T-cell (primary cell): ENCODE data around the gene CBY2. TPM values are rescaled to one million over a fixed set of nuclear protein-coding genes. Genes with fewer than 3 reads are reported as not detected.

Experiments
- ATAC-seq, 4 experiments: fragments of 200-7000 bp in 3 of 4; fragments of 150-1000 bp in 1 of 4; cut with Tn5 transposase; replicated peaks in 1 of 4; 1 replicate in 3 of 4; 2 replicates in 1 of 4; pipeline ENCODE4 v1.10.0; 2021; ENCODE audit warnings: moderate library complexity in 3 of 4, mild to moderate bottlenecking in 2 of 4, moderate number of reproducible peaks in 1 of 4
- CTCF ChIA-PET, 2 donors: fragments of 300-600 bp; sonication (Branson Sonifier 250); formaldehyde crosslinking; loops; one replicate each; lab custom pipeline; 2022; ENCODE audit warnings: antibody characterized with exemption in 2 of 2; lab: Charles Lee
- POLR2A ChIA-PET, 2 donors: fragments of 300-600 bp; sonication (Branson Sonifier 250); formaldehyde crosslinking; loops; one replicate each; lab custom pipeline; 2022; ENCODE audit warnings: antibody characterized with exemption in 2 of 2; lab: Charles Lee
- DNase-seq, 35 experiments: peaks; one replicate each; pipeline versions ENCODE4 v3.0.0 to v3.0.0-alpha.2; 2013 to 2023
- H3K27ac ChIP-seq: one replicate; pipeline ENCODE4 v1.5.1; 2013; ENCODE audit warnings: low read length
- H3K27me3 ChIP-seq, 2 experiments: replicated peaks in 1 of 2; 1 replicate in 1 of 2; 2 replicates in 1 of 2; pipeline versions ENCODE4 v1.6.1 to v1.7.0; 2013; ENCODE audit warnings: low read length in 1 of 2, mixed read lengths in 1 of 2; ENCODE audit not compliant: control insufficient read depth in 2 of 2, insufficient read depth in 2 of 2; ENCODE audit errors: extremely low read depth in 1 of 2
- H3K36me3 ChIP-seq, 2 donors: 1 replicate in 1 of 2; 2 replicates in 1 of 2; pipeline versions ENCODE4 v1.6.1 to v1.7.0; 2013; ENCODE audit warnings: low read length in 1 of 2; ENCODE audit not compliant: control insufficient read depth in 2 of 2, insufficient read depth in 1 of 2; ENCODE audit errors: extremely low read depth in 1 of 2
- H3K4me1 ChIP-seq, 2 experiments: 1 replicate in 1 of 2; 2 replicates in 1 of 2; pipeline versions ENCODE4 v1.6.1 to v1.7.0; 2013; ENCODE audit warnings: low read length in 2 of 2, mixed read lengths in 1 of 2; ENCODE audit not compliant: insufficient read depth in 2 of 2, control insufficient read depth in 1 of 2; ENCODE audit errors: extremely low read depth in 1 of 2
- H3K4me3 ChIP-seq, 2 donors: 1 replicate in 1 of 2; 2 replicates in 1 of 2; pipeline versions ENCODE4 v1.5.1 to v1.7.0; 2013; ENCODE audit warnings: mild to moderate bottlenecking in 2 of 2, low read length in 1 of 2, moderate library complexity in 1 of 2; ENCODE audit not compliant: control insufficient read depth in 1 of 2; ENCODE audit errors: extremely low read depth in 1 of 2
- H3K9me3 ChIP-seq: 2 replicates; pipeline ENCODE4 v1.7.0; 2013
- H3K27ac Mint-ChIP-seq, 2 donors: one replicate each; pipeline ENCODE4 v1.8.0; 2020 to 2021; ENCODE audit warnings: mild to moderate bottlenecking in 2 of 2, mixed read lengths in 2 of 2
- H3K27me3 Mint-ChIP-seq, 2 donors: one replicate each; pipeline ENCODE4 v1.8.0; 2021 to 2022; ENCODE audit warnings: mixed read lengths in 2 of 2
- H3K36me3 Mint-ChIP-seq: one replicate; pipeline ENCODE4 v1.8.0; 2021; ENCODE audit warnings: mixed read lengths
- H3K4me1 Mint-ChIP-seq, 3 donors: one replicate each; pipeline ENCODE4 v1.8.0; 2020 to 2022; ENCODE audit warnings: mixed read lengths in 3 of 3, mild to moderate bottlenecking in 1 of 3
- H3K4me3 Mint-ChIP-seq, 3 donors: one replicate each; pipeline ENCODE4 v1.8.0; 2020 to 2022; ENCODE audit warnings: mild to moderate bottlenecking in 3 of 3, mixed read lengths in 3 of 3, moderate library complexity in 3 of 3
- H3K9me3 Mint-ChIP-seq, 3 donors: one replicate each; pipeline ENCODE4 v1.8.0; 2020 to 2022; ENCODE audit warnings: mixed read lengths in 3 of 3
- WGBS: methylation state at CpG from one replicate; pipeline ENCODE4 v1.1.5; 2013; ENCODE audit warnings: missing lambda C conversion rate; ENCODE audit not compliant: insufficient coverage; 5-methylcytosine and 5-hydroxymethylcytosine counted together
- total RNA-seq, 35 experiments: library from RNA in 6 of 35; stranded (reverse) in 6 of 35; fragments of 120-200 nt in 1 of 35; gene quantifications; one replicate each; pipeline versions ENCODE4 v1.2.1 to v1.2.4 and lab custom pipeline; 2013 to 2026

Gene CBY2
- total RNA-seq, 5 donors from 2014 or later (not counting 1 experiment from before 2014, with no cell fraction given), result 0.22 to 0.75 (median 0.56) TPM; not detected in 1

DNA sequence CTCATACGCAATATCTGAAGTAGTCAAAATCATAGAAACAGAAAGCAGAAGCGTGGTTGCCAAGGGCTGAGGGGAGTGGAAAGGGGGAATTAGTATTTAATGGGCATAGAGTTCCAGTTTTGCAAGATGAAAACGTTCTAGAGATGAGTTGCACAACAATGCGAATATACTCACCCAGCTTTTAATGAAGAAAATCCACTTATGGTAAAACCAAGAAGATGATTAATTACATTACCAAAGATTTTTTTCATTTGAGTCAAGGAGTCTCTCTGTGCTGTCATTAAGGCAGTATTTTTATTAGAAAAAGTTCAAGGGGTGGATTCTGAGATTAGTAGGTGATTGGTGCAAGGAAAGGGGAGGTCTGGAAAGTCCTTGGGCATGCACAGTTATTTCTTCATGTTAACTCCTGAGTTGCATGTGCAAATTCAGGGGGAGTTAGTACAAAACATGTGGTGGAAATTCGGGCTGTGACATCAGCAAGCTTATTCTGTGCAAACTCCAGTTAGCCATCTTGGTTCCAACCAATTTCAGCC lies 6.9 kb upstream of the CBY2 start:
- H3K4me1 Mint-ChIP-seq, result peaks cover 0 to 6% (median 5%) of the 10 kb centered on the region in 3 donors
- Histone ChIP-seq H3K4me1 (no peaks in the 10 kb centered on the region), H3K27ac (no peak overlapping the region), H3K4me3 (no peak overlapping the region), H3K27me3 (peaks cover 0 to 3% of the 10 kb centered on the region in 2 experiments), H3K9me3 (no peaks in the 10 kb centered on the region), H3K36me3 (no peaks in the 10 kb centered on the region)
- ATAC-seq, result no peak
- DNase-seq, result no peak
- H3K27ac Mint-ChIP-seq, result no peak overlapping the region
- H3K27me3 Mint-ChIP-seq, result peaks cover 0 to 7% of the 10 kb centered on the region in 2 donors
- no CpG with 5 or more reads among the region's 5 CpGs for WGBS
- H3K4me3 Mint-ChIP-seq, result no peak overlapping the region
- ChIA-PET POLR2A (interaction anchor here in 1 of 2 donors (0.6 kb wide), 1 partner anchor 1481 kb away, joined by 3 read pairs; no protein-coding TSS in a partner anchor), CTCF (no interaction called here)
- no peaks in the 10 kb centered on the region for H3K36me3 Mint-ChIP-seq
- no peaks in the 10 kb centered on the region for H3K9me3 Mint-ChIP-seq

DNA sequence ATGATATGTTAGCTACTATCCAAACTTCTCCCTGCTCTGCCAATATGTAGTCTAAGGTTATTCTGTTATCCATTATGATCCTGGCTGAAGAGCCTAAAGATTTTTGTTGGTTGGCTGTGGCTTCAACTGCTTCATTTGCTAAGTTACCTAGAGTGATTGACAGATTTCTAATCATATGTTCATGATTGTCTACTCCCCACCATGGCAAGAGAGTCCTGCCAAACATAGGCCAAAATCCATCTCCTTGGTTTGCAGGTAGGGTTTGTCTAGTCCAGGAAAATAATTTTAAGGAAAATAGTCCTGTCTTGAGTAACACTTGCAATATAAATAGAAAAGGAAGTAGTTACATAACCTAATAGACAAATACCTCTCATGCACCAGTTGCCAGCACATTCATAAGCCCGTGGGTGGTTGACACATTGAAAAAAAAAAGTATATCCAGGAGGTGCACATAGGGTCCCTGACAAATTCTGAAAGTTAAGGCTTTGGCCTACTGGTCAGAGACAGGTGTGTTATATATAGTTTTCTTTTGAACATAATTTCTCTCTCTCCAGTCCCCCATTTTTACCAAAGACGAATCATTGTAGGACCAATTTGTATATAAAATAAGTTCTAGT lies 5.4 kb upstream of the CBY2 start:
- H3K27ac ChIP-seq, result no peak overlapping the region
- H3K4me1 Mint-ChIP-seq, result peaks cover 0 to 11% (median 7%) of the 10 kb centered on the region in 3 donors
- no peaks in the 10 kb centered on the region for H3K36me3 Mint-ChIP-seq

DNA sequence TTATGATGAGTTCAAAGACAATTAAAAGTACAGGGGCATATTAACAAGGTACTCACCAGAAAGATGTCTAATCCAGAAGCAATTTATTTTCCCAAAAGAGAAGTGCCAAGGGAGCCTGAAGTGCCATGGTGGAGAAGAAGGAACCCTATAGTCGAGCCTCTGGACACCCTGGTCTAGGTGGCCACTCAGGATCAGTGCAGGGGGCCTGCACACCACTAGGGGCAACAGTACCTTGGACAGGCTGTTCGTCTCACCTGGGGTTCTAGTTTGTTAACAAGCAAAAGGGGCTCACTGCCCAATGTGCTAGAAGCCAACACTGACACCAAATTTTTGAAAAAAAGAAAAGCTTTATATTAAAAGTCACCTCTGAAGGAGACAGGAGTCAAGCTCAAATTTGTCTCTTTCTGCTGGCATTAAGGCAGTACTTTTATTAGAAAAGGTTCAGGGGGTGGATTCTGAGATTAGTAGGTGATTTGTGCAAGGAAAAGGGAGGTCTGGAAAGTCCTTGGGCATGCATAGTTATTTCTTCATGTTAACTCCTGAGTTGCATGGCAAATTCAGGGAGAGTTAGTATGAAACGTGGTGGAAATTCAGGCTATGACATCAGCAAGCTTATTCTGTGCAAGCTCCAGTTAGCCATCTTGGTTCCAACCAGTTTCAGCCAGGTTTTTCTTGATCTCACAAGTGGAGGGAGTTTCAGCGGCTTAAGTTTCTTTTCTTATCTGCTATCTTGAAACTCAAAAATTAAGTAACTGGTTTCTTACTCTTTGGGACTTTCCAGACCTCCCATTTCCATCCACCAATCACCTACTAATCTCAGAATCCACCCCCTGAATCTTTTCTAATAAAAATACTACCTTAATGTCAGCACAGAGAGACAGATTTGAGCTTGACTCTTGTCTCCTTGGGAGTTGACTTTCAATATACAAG lies 884 bp upstream of the CBY2 start:
- ATAC-seq (no peak), DNase-seq (peak in 1 of 35 experiments; percentile 2)
- CTCF ChIA-PET, result no interaction called here
- Histone ChIP-seq H3K27ac (no peak overlapping the region), H3K4me3 (no peak overlapping the region), H3K4me1 (no peaks in the 10 kb centered on the region), H3K9me3 (no peaks in the 10 kb centered on the region), H3K27me3 (no peaks in the 10 kb centered on the region), H3K36me3 (peaks cover 0 to 2% of the 10 kb centered on the region in 2 donors)
- H3K36me3 Mint-ChIP-seq, result no peaks in the 10 kb centered on the region
- H3K9me3 Mint-ChIP-seq, result no peaks in the 10 kb centered on the region
- no peak overlapping the region for H3K4me3 Mint-ChIP-seq
- POLR2A ChIA-PET, result no interaction called here
- peaks cover 0 to 6% (median 1%) of the 10 kb centered on the region in 3 donors for H3K4me1 Mint-ChIP-seq
- peaks cover 2 to 8% of the 10 kb centered on the region in 2 donors for H3K27me3 Mint-ChIP-seq
- WGBS, result 64% methylated on average over 2 of the region's 4 CpGs
- no peak overlapping the region for H3K27ac Mint-ChIP-seq

More for the DNA sequence above, 5.4 kb upstream of the CBY2 start:
- H3K4me3 ChIP-seq, result no peak overlapping the region
- H3K27me3 Mint-ChIP-seq, result peaks cover 0 to 3% of the 10 kb centered on the region in 2 donors
- H3K4me1 ChIP-seq, result no peaks in the 10 kb centered on the region
- no peak overlapping the region for H3K27ac Mint-ChIP-seq
- no CpG with 5 or more reads among the region's 2 CpGs for WGBS
- no peak for DNase-seq
- CTCF ChIA-PET, result no interaction called here
- H3K4me3 Mint-ChIP-seq, result no peak overlapping the region
- no peaks in the 10 kb centered on the region for H3K9me3 Mint-ChIP-seq
- no peak for ATAC-seq
- no peaks in the 10 kb centered on the region for H3K9me3 ChIP-seq
- no peaks in the 10 kb centered on the region for H3K36me3 ChIP-seq
- H3K27me3 ChIP-seq, result no peaks in the 10 kb centered on the region
- POLR2A ChIA-PET, result no interaction called here

DNA sequence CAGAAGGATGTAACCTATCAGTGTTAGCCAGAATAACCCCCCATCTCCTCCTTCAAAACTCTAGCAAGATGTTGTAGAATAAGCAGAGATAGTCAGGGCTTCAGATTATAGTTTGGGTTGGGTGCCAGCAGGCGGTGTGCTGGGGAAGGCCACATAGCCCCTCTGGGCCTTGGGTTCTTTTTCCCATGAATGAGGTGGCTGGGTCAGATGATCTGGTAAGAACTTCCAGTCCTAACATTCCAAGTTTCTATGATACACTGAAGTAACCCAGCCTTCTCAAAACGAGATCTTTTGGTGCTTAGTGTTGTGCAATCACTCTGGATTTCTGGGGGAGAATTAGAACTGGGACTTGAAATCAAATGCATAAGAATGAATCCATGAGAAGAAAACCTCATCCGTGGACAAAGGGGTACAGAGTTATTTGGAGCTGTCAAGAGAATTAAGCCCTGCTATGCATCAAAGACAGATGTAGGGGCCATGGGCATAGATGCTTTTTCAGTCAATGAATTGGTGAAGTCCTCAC lies 810 bp downstream of the CBY2 start:
- no peak for DNase-seq
- no peak overlapping the region for H3K4me3 ChIP-seq
- H3K9me3 ChIP-seq, result no peaks in the 10 kb centered on the region
- Mint-ChIP-seq H3K4me3 (no peak overlapping the region), H3K4me1 (peaks cover 0 to 6% (median 1%) of the 10 kb centered on the region in 3 donors), H3K36me3 (no peaks in the 10 kb centered on the region), H3K27me3 (peaks cover 2 to 9% of the 10 kb centered on the region in 2 donors), H3K27ac (no peak overlapping the region), H3K9me3 (no peaks in the 10 kb centered on the region)
- peaks cover 0 to 3% of the 10 kb centered on the region in 2 donors for H3K36me3 ChIP-seq
- no peak overlapping the region for H3K27ac ChIP-seq
- POLR2A ChIA-PET, result no interaction called here
- WGBS, result 100% methylated on average over 1 of the region's 3 CpGs
- H3K27me3 ChIP-seq, result no peaks in the 10 kb centered on the region
- CTCF ChIA-PET, result no interaction called here
- no peak for ATAC-seq
- no peaks in the 10 kb centered on the region for H3K4me1 ChIP-seq

DNA sequence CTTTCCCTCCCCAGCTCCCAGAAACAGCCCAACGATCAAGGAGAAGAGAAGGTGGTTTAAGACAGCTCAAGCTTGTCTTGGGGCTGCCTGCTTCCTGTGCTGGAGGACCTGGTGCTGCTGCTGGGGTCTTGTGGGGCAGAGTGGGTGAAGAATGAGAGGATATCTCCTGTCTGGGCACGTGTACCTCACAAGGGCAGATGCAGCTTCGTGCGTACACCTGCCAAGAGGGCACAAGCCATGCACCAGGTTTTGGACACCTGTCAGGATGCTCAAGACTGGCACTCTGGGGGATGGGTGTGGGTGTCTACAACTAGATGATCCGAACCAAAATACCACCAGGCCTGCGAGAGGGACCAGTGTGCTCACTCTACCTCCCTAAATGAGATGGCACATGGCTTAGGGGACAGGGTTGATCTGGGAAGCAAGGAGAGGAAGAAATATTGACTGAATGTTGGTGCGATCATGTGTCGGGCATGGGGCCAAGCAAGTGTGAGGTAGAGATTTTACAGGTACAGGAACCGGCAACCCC lies 2.2 kb downstream of the CBY2 start:
- peaks cover 0 to 3% of the 10 kb centered on the region in 2 donors for H3K36me3 ChIP-seq
- H3K4me3 ChIP-seq, result no peak overlapping the region
- DNase-seq (no peak), ATAC-seq (no peak)
- WGBS, result 86% methylated on average over 5 of the region's 9 CpGs
- Mint-ChIP-seq H3K4me3 (no peak overlapping the region), H3K27ac (no peak overlapping the region), H3K36me3 (no peaks in the 10 kb centered on the region), H3K4me1 (peaks cover 0 to 6% (median 1%) of the 10 kb centered on the region in 3 donors), H3K9me3 (no peaks in the 10 kb centered on the region), H3K27me3 (peaks cover 2 to 9% of the 10 kb centered on the region in 2 donors)
- no peaks in the 10 kb centered on the region for H3K9me3 ChIP-seq
- H3K4me1 ChIP-seq, result no peaks in the 10 kb centered on the region
- H3K27me3 ChIP-seq, result no peaks in the 10 kb centered on the region
- CTCF ChIA-PET, result no interaction called here
- H3K27ac ChIP-seq, result no peak overlapping the region
- POLR2A ChIA-PET, result no interaction called here
